Measurements from ENCODE around the gene CFAP20.

GRCh38 chr16:58085584-58086251 lies 43.5 kb downstream of the CFAP20 start:
- TF ChIP-seq CTCF (IDR thresholded peaks at IDR 0.05; ENCODE audit: insufficient read depth, low read length, poor library complexity, severe bottlenecking): no peak
- no peak for TF ChIP-seq EZH2phosphoT487 (conservative IDR thresholded peaks at IDR 0.05; ENCODE audit: low read length)

All from SU-DHL-6 (cell line).